GM18909 (cell line): Measurements from ENCODE around the gene XCR1.
"Not testable (repeated sequence)": the region's sequence is repeated elsewhere in the genome, so short reads cannot be mapped to it uniquely, and the experiment has no call there.

Source experiments
- ATAC-seq: cut with Tn5 transposase; IDR thresholded peaks from one replicate; pipeline ENCODE4 v1.9.1; 2021; ENCODE audit warnings: mild to moderate bottlenecking; ENCODE audit not compliant: unreplicated experiment, poor library complexity

XCR1 gene

GRCh38 chr3:46049093-46049492 lies 21.8 kb upstream of the XCR1 start:
- ATAC-seq: no peak

GRCh38 chr3:46046231-46046630 lies 18.9 kb upstream of the XCR1 start:
- ATAC-seq: not testable (repeated sequence)

DNA sequence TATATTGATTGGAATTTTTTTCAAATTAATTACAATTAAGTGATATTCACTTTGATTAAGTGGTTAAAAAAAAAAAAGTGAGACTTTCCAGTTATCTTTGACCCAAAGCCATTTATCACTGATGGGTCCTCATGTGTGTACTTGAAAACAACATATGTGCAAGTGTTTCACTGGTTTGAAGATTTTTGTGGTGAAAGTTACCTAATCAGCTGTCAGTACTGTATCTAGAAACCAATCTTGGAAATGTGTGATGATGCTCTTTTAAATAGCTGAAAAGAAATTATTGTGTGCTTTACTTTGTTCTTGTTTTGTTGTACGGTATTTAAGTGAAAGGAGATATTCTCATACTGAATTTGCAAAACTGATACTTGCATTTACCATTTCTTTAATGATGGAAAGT lies 11.6 kb upstream of the XCR1 start:
- no peak for ATAC-seq

- not testable (repeated sequence) for ATAC-seq
Observed at GRCh38 chr3:46038071-46038470, 10.8 kb upstream of the XCR1 start.

- no peak for ATAC-seq
Observed at GRCh38 chr3:46036191-46036590, 8.9 kb upstream of the XCR1 start.

DNA sequence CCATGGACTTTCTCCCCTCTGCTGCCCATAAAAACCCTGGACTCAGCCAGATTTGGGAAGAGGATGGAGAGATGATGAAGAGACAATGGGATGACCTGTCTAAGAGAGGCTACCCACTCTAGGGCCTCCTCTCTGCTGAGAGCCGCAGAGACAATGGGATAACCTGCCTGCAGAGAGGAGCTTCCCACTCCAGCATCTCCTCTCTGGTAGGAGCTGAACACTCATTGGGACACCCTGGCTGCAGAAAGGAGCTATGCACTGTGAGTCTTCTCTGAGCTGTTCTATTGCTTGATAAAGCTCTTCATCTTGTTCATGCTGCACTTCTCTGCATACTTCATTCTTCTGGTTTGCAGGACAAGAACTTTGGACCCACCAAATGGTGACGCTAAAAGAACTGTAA lies 4.5 kb upstream of the XCR1 start:
- no peak for ATAC-seq

DNA sequence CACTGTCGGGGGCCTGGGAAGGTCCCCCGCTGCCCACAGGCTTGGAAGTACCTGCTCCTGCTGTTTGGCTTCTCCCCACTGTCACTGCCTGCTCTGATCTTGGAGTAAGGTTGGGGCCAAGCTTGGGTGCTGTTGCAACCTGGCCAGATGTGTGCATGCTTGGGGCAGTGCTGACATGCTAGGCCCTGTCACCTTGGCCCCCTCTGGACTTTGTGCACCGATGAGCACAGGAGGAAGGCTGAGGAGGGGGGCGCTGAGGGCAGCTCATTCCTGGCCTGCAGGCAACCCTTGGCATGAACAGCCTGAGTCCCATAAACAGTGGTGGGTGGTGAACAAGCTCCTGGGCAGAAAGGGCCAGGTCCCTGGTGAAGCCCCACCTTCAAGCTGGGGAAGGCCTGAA lies 4.0 kb upstream of the XCR1 start:
- no peak for ATAC-seq

- no peak for ATAC-seq
Observed at GRCh38 chr3:46030626-46031025, 3.3 kb upstream of the XCR1 start.

- ATAC-seq: no peak
Observed at GRCh38 chr3:46029953-46030543, 2.8 kb upstream of the XCR1 start.

GRCh38 chr3:46027736-46028397 lies 584 bp upstream of the XCR1 start:
- no peak for ATAC-seq

GRCh38 chr3:46025139-46025538 lies 2.1 kb downstream of the XCR1 start:
- no peak for ATAC-seq

- no peak for ATAC-seq
Observed at GRCh38 chr3:46024131-46024530, 3.2 kb downstream of the XCR1 start.

DNA sequence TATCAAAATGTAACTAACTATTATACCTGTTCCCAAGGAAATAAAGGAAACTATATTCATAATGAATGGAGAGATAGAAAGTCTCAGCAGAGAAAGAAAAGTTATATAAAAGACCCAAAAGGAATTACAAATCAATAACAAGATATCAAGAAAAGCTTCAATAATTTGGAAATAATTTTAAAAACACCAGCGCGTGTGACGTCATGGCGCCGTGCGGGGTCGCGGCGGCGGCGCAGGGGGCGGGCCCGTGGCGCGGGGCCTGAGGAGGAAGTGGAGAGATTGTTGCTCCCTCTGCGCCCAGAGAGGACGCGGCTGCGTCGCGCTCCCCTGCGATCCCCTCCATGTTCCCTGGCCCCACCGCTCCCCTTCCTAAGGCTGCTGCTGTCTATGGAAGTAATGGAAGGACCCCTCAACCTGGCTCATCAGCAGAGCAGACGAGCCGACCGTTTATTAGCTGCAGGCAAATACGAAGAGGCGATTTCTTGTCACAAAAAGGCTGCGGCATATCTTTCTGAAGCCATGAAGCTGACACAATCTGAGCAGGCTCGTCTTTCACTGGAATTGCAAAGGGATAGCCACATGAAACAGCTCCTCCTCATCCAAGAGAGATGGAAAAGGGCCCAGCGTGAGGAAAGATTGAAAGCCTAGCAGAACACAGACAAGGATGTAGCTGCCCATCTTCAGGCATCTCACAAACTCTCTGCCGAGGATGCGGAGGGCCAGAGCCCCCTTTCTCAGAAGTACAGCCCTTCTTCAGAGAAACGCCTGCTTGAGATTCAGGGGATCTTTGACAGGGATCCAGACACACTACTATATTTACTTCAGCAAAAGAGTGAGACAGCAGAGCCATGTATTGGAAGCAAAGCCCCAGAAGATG lies 4.1 kb downstream of the XCR1 start:
- no peak for ATAC-seq

GRCh38 chr3:46021516-46021915 lies 5.8 kb downstream of the XCR1 start:
- no peak for ATAC-seq

GRCh38 chr3:46020766-46021510 lies 6.3 kb downstream of the XCR1 start:
- ATAC-seq: no peak

- ATAC-seq: no peak
Observed at GRCh38 chr3:46019707-46020106, 7.6 kb downstream of the XCR1 start.

DNA sequence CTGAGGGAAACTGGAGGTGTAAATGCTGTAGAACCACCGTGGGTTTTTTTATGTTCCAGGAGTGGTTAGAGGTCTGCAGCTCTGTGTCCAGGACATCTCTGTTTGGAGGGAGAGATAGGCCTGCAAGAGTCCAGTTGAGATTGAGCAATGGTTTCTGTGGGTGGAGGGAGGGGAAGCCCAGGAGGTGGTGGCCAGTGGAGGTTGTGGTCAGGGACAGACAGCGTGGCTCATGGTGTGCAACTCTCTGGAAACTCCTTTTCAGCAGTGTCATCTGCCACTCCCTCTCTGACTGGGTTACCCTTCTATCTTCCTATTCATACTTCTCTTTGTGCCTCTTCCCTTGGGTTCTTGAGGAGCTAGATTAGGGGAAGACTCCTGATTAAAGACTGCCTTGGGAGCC lies 9.6 kb downstream of the XCR1 start:
- ATAC-seq: no peak

DNA sequence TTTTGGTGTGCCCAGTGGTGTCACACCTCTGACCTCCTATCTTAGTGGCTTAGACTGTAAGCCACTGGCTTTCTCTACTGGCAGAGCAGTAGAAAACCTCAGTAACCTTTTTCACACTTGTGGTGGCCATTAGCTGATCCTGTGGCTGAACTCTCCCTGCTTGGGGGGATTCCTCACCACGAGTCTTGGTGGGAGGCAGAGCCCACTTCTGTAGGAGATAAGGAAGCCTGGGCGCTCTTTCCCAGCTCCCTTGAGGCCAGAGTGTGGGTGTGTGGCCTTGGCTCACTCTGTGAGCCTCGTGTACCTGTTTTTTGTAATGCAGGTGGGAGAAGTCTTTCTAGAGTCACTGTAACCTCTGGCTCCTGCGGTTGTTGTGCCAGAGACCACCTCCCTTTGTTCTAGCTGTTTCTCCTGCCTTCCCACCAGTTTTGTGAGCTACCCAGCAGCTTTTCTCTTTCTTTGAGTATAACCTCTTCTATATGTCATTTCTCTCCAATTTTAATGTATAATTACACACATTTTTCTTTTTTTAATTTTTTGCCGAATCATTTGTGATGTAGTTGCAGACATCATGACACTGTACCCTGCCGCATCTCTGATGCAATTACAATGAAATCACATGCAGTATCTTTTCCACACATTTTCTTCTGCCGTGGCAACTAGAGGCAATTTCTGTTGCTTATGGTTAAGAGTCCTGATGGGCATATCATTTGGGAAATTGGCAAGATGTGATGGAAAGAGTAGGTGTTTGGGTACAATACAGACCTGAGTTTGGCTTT lies 13.8 kb downstream of the XCR1 start:
- ATAC-seq: no peak

DNA sequence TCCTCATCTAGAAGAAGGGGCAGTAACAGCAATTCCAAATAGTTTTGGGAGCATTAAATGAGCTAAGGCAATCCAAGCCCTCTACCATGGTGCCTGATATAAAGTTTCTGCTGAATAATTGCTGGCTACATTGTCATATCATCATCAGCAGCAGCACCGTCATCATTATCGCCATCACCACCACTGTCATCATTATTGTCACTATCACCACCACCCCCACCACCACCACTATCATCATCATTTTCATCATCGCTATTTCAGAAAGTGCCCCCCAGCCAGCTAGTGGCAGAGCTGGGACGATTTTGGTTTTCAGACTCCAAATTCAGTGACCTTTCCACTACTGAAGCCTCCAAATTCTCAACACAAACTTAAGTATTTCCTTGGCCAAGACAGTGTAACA lies 15.0 kb downstream of the XCR1 start:
- ATAC-seq: no peak

- ATAC-seq: no peak
Observed at GRCh38 chr3:46010519-46011113, 16.7 kb downstream of the XCR1 start.
